IMR-90 (cell line): Measurements from ENCODE around the gene RFX3. TPM values are rescaled to one million over a fixed set of nuclear protein-coding genes. Genes with fewer than 3 reads are reported as not detected.

Experiments
- ATAC-seq: fragments of 200-7000 bp; cut with Tn5 transposase; 2 replicates; pipeline ENCODE4 v1.9.1; 2020; ENCODE audit warnings: low read depth, mild to moderate bottlenecking, moderate library complexity
- BruUV-seq: library from RNA; stranded (reverse); fragments of 400-500 nt; replicated peaks from 2 replicates; lab custom pipeline; 2021; lab: Mats Ljungman, UMichigan
- CTCF ChIA-PET: fragments of 300-600 bp; formaldehyde crosslinking; extraction: SDS; loops from one replicate; lab custom pipeline; 2021; ENCODE audit warnings: antibody characterized with exemption; lab: Yijun Ruan, JAX
- POLR2A ChIA-PET: fragments of 300-600 bp; sonication (Branson Sonifier 250); formaldehyde crosslinking; loops from one replicate; lab custom pipeline; 2022; ENCODE audit warnings: antibody characterized with exemption; ENCODE audit not compliant: unreplicated experiment; lab: Charles Lee
- DNase-seq: peaks from one replicate; pipeline ENCODE4 v3.0.0; 2013
- H2AFZ ChIP-seq: replicated peaks from 2 replicates; pipeline ENCODE3; 2013; ENCODE audit warnings: low read length, mild to moderate bottlenecking; ENCODE audit not compliant: poor library complexity
- H2AK5ac ChIP-seq: 2 replicates; pipeline ENCODE4 v1.6.1; 2013; ENCODE audit warnings: low read depth, low read length, inconsistent platforms
- H2AK9ac ChIP-seq: replicated peaks from 2 replicates; pipeline ENCODE3; 2013; ENCODE audit warnings: mild to moderate bottlenecking, low read depth, low read length, moderate library complexity; ENCODE audit not compliant: poor library complexity
- H2BK120ac ChIP-seq: 2 replicates; pipeline ENCODE4 v1.6.1; 2013; ENCODE audit warnings: low read depth, low read length, inconsistent platforms
- H2BK15ac ChIP-seq: 3 replicates; pipeline ENCODE4 v1.6.1; 2013; ENCODE audit warnings: low read depth, low read length, inconsistent platforms
- H2BK20ac ChIP-seq: 2 replicates; pipeline ENCODE4 v1.6.1; 2013; ENCODE audit warnings: low read depth, mild to moderate bottlenecking, inconsistent platforms, low read length, moderate library complexity
- H2BK5ac ChIP-seq: 2 replicates; pipeline ENCODE4 v1.6.1; 2013; ENCODE audit warnings: mild to moderate bottlenecking, low read depth, low read length, inconsistent platforms; ENCODE audit not compliant: poor library complexity, severe bottlenecking
- H3K14ac ChIP-seq: replicated peaks from 2 replicates; pipeline ENCODE4 v1.6.1; 2013; ENCODE audit warnings: low read depth, low read length, inconsistent platforms
- H3K18ac ChIP-seq: 2 replicates; pipeline ENCODE4 v1.6.1; 2013; ENCODE audit warnings: low read depth, low read length, control low read depth
- H3K23ac ChIP-seq: 2 replicates; pipeline ENCODE4 v1.6.1; 2013; ENCODE audit warnings: low read depth, low read length, inconsistent platforms
- H3K27ac ChIP-seq: 2 replicates; pipeline ENCODE4 v1.5.1; 2013; ENCODE audit warnings: mild to moderate bottlenecking, control low read depth, low read length; ENCODE audit not compliant: insufficient read depth
- H3K27me3 ChIP-seq: 2 replicates; pipeline ENCODE4 v1.6.1; 2013; ENCODE audit warnings: low read length; ENCODE audit not compliant: control insufficient read depth, insufficient read depth
- H3K36me3 ChIP-seq: 2 replicates; pipeline ENCODE4 v1.6.1; 2013; ENCODE audit warnings: low read length, mixed read lengths; ENCODE audit not compliant: control insufficient read depth, insufficient read depth
- H3K4ac ChIP-seq: 2 replicates; pipeline ENCODE4 v1.6.1; 2013; ENCODE audit warnings: low read depth, low read length, inconsistent platforms
- H3K4me1 ChIP-seq: 2 replicates; pipeline ENCODE4 v1.6.1; 2013; ENCODE audit warnings: low read length, mixed read lengths; ENCODE audit not compliant: control insufficient read depth, insufficient read depth
- H3K4me2 ChIP-seq: 2 replicates; pipeline ENCODE4 v1.6.1; 2013; ENCODE audit warnings: low read depth, mild to moderate bottlenecking, control low read depth, low read length, moderate library complexity
- H3K4me3 ChIP-seq: 2 replicates; pipeline ENCODE4 v1.5.1; 2013; ENCODE audit warnings: low read depth, mild to moderate bottlenecking, control low read depth, low read length, moderate library complexity; ENCODE audit not compliant: insufficient read depth
- H3K56ac ChIP-seq: 2 replicates; pipeline ENCODE4 v1.6.1; 2013; ENCODE audit warnings: low read length, inconsistent platforms; ENCODE audit not compliant: insufficient read depth; ENCODE audit errors: extremely low read depth
- H3K79me1 ChIP-seq, 2 experiments: 2 replicates each; pipeline ENCODE4 v1.6.1; 2013; ENCODE audit warnings: low read length in 2 of 2, inconsistent platforms in 1 of 2, low read depth in 1 of 2
- H3K9ac ChIP-seq: 2 replicates; pipeline ENCODE4 v1.6.1; 2013; ENCODE audit warnings: low read depth, low read length, control low read depth
- H3K9me1 ChIP-seq: 2 replicates; pipeline ENCODE4 v1.6.1; 2013; ENCODE audit warnings: low read length, inconsistent platforms; ENCODE audit not compliant: insufficient read depth
- H3K9me3 ChIP-seq: 2 replicates; pipeline ENCODE4 v1.6.1; 2013; ENCODE audit warnings: low read length; ENCODE audit not compliant: control insufficient read depth, insufficient read depth
- H4K20me1 ChIP-seq: 2 replicates; pipeline ENCODE4 v1.6.1; 2013; ENCODE audit warnings: low read length, inconsistent platforms; ENCODE audit not compliant: insufficient read depth
- H4K5ac ChIP-seq: 2 replicates; pipeline ENCODE4 v1.6.1; 2013; ENCODE audit warnings: mild to moderate bottlenecking, low read depth, low read length, control low read depth
- H4K8ac ChIP-seq, 2 experiments: 2 replicates each; pipeline ENCODE4 v1.6.1; 2013; ENCODE audit warnings: low read depth in 2 of 2, low read length in 2 of 2, control low read depth in 1 of 2, inconsistent platforms in 1 of 2
- H4K91ac ChIP-seq: 2 replicates; pipeline ENCODE4 v1.6.1; 2013; ENCODE audit warnings: low read depth, low read length, inconsistent platforms; ENCODE audit not compliant: insufficient read depth
- BHLHE40 ChIP-seq: fragments of 150-350 bp; IDR thresholded peaks from 2 replicates; pipeline ENCODE4 v1.6.1; 2016; ENCODE audit warnings: mild to moderate bottlenecking, low read depth, low read length
- CEBPB ChIP-seq: IDR thresholded peaks from 2 replicates; pipeline ENCODE4 v1.6.1; 2012; ENCODE audit warnings: low read depth, low read length, improper control_type of control experiment
- CHD1 ChIP-seq: IDR thresholded peaks from 2 replicates; pipeline ENCODE4 v1.6.1; 2012; ENCODE audit warnings: low read depth, low read length, improper control_type of control experiment
- CTCF ChIP-seq: conservative IDR thresholded peaks from 2 replicates; pipeline ENCODE4 v1.5.1; 2012; ENCODE audit warnings: mild to moderate bottlenecking, low read depth, low read length, improper control_type of control experiment
- ELK1 ChIP-seq: fragments of 150-350 bp; IDR thresholded peaks from 2 replicates; pipeline ENCODE4 v1.6.1; 2016; ENCODE audit warnings: low read depth, mild to moderate bottlenecking, low read length, moderate library complexity, borderline replicate concordance
- FOS ChIP-seq: fragments of 150-350 bp; IDR thresholded peaks from 2 replicates; pipeline ENCODE4 v1.6.1; 2016; ENCODE audit warnings: low read depth, low read length
- MAFK ChIP-seq: IDR thresholded peaks from 2 replicates; pipeline ENCODE4 v1.6.1; 2012; ENCODE audit warnings: low read depth, low read length, improper control_type of control experiment
- MAZ ChIP-seq: IDR thresholded peaks from 2 replicates; pipeline ENCODE4 v1.6.1; 2012; ENCODE audit warnings: low read depth, mild to moderate bottlenecking, low read length, improper control_type of control experiment, moderate library complexity, borderline replicate concordance
- MXI1 ChIP-seq: IDR thresholded peaks from 2 replicates; pipeline ENCODE4 v1.6.1; 2012; ENCODE audit warnings: low read depth, mild to moderate bottlenecking, low read length, moderate library complexity, borderline replicate concordance
- NFE2L2 ChIP-seq: fragments of 150-350 bp; IDR thresholded peaks from 2 replicates; pipeline ENCODE4 v1.6.1; 2016; ENCODE audit warnings: low read depth, mild to moderate bottlenecking, low read length
- POLR2A ChIP-seq: IDR thresholded peaks from 2 replicates; pipeline ENCODE4 v1.6.1; 2012; ENCODE audit warnings: mild to moderate bottlenecking, low read depth, low read length
- RAD21 ChIP-seq: IDR thresholded peaks from 2 replicates; pipeline ENCODE4 v1.6.1; 2012; ENCODE audit warnings: low read length, improper control_type of control experiment
- RCOR1 ChIP-seq: IDR thresholded peaks from 2 replicates; pipeline ENCODE4 v1.6.1; 2012; ENCODE audit warnings: mild to moderate bottlenecking, low read length, improper control_type of control experiment; ENCODE audit not compliant: insufficient replicate concordance
- RFX5 ChIP-seq: IDR thresholded peaks from 2 replicates; pipeline ENCODE4 v1.8.0; 2012; ENCODE audit warnings: low read depth, mild to moderate bottlenecking, low read length, moderate library complexity
- SMC3 ChIP-seq: fragments of 150-350 bp; IDR thresholded peaks from 2 replicates; pipeline ENCODE4 v1.6.1; 2016; ENCODE audit warnings: low read depth, mild to moderate bottlenecking, antibody characterized with exemption, low read length, moderate library complexity
- USF2 ChIP-seq: fragments of 150-350 bp; IDR thresholded peaks from 2 replicates; pipeline ENCODE4 v1.6.1; 2017; ENCODE audit warnings: mild to moderate bottlenecking, antibody characterized with exemption, low read length, low read depth
- WGBS, 2 experiments: methylation state at CpG; one replicate each; pipeline versions ENCODE4 v1.1.5 to v1.1.7; 2013; ENCODE audit warnings: missing lambda C conversion rate in 2 of 2; ENCODE audit not compliant: insufficient read length in 1 of 2; ENCODE audit errors: extremely low coverage in 2 of 2; 5-methylcytosine and 5-hydroxymethylcytosine counted together
- dilution Hi-C: fragments of 300-500 bp; cut with HindIII; formaldehyde crosslinking; loops from one replicate; pipeline ENCODE4 v1.14.3; 2018; ENCODE audit warnings: low sequenced_read_pairs; ENCODE audit not compliant: unreplicated experiment
- in situ Hi-C: fragments of 300-500 bp; cut with MboI; formaldehyde crosslinking; loops from 3 replicates; pipeline ENCODE4 v1.14.3; 2019; ENCODE audit warnings: low sequenced_read_pairs, inconsistent platforms, mixed read lengths
- intact Hi-C: fragments of 100-400 bp; cut with micrococcal nuclease; formaldehyde crosslinking; loops from 2 replicates; pipeline ENCODE4 v1.10.0; 2022
- polyA plus RNA-seq, 3 experiments: library from polyadenylated mRNA; depleted of rRNA; stranded (reverse); fragments of >200 nt; gene quantifications; 2 replicates each; pipeline ENCODE4 v1.2.3, GENCODE V29; 2012; ENCODE audit warnings: low replicate concordance in 1 of 3
- total RNA-seq: library from RNA; depleted of rRNA; stranded (reverse); fragments of >200 nt; gene quantifications from 2 replicates; pipeline ENCODE4 v1.2.3, GENCODE V29; 2012

RFX3 gene
- total and polyA plus RNA-seq, 2 of the 4 experiments (the other 2 are of a cell fraction) = 1.7 to 2.7 TPM

- Histone ChIP-seq H3K36me3 (no peaks in the 10 kb centered on the region), H3K23ac (no peak overlapping the region), H2BK15ac (no peak overlapping the region), H3K9me3 (no peaks in the 10 kb centered on the region), H4K91ac (no peak overlapping the region), H3K9ac (no peak overlapping the region), H3K4me3 (no peak overlapping the region), H3K27me3 (no peaks in the 10 kb centered on the region), H2AK9ac (no peak overlapping the region), H2BK5ac (no peak overlapping the region), H3K56ac (no peak overlapping the region), H2BK20ac (no peak overlapping the region), H3K4me2 (no peak overlapping the region), H3K79me1 (no peaks in the 10 kb centered on the region; a peak in 1 of 4 replicates), H3K4me1 (peaks cover 2% of the 10 kb centered on the region; the same call in 1 of the 2 replicates), H3K9me1 (no peaks in the 10 kb centered on the region), H4K8ac (no peak overlapping the region), H4K5ac (no peak overlapping the region), H2AK5ac (no peak overlapping the region), H3K14ac (no peak overlapping the region), H2BK120ac (no peak overlapping the region), H3K4ac (no peak overlapping the region), H4K20me1 (no peaks in the 10 kb centered on the region), H2AFZ (no peak overlapping the region), H3K27ac (no peak overlapping the region), H3K18ac (no peak overlapping the region)
- ATAC-seq = no peak
- dilution Hi-C loops (no loop called here), in situ Hi-C loops (no loop called here), intact Hi-C loops (no loop called here)
- WGBS, 2 experiments = no CpG with 5 or more reads among the region's 2 CpGs
- POLR2A ChIA-PET = no interaction called here
- TF ChIP-seq SMC3 = no peak
- TF ChIP-seq NFE2L2 = no peak
- TF ChIP-seq POLR2A = no peak
- no peak for TF ChIP-seq RFX5
- TF ChIP-seq CTCF = no peak
- no peak for TF ChIP-seq MAZ
- TF ChIP-seq ELK1 = no peak
- no peak for TF ChIP-seq RAD21
- no peak for TF ChIP-seq CHD1
- TF ChIP-seq MAFK = no peak
- no peak for TF ChIP-seq MXI1
- TF ChIP-seq USF2 = no peak
- no peak for TF ChIP-seq CEBPB
- no peak for TF ChIP-seq FOS
- no peak for TF ChIP-seq BHLHE40
- no peak for TF ChIP-seq RCOR1
- CTCF ChIA-PET = interaction anchor here (0.7 kb wide), 1 partner anchor 11 kb away, joined by 3 read pairs; no protein-coding TSS in a partner anchor
- no TSS peak for BruUV-seq
- DNase-seq = no peak
Observed at GRCh38 chr9:3482578-3482977, 43.2 kb downstream of the RFX3 start.
